Activated naive CD4-positive, alpha-beta T cell treated with anti-CD3 and anti-CD28 coated beads for 36 hours (primary cell): ENCODE results near the gene RAB34. TPM values are rescaled to one million over a fixed set of nuclear protein-coding genes. Genes with fewer than 3 reads are reported as not detected.

ENCODE experiments used
- CTCF ChIA-PET: fragments of 350-600 bp; sonication (Branson Sonifier 250); formaldehyde crosslinking; loops from one replicate; lab custom pipeline; 2021; ENCODE audit warnings: antibody characterized with exemption; lab: Charles Lee
- DNase-seq: peaks from one replicate; pipeline ENCODE4 v3.0.0-alpha.2; 2020
- H3K27ac Mint-ChIP-seq: one replicate; pipeline ENCODE4 v1.8.0; 2021; ENCODE audit warnings: mild to moderate bottlenecking, mixed read lengths
- H3K27me3 Mint-ChIP-seq: one replicate; pipeline ENCODE4 v1.8.0; 2021; ENCODE audit warnings: low read depth, mixed read lengths
- H3K36me3 Mint-ChIP-seq: one replicate; pipeline ENCODE4 v1.8.0; 2021; ENCODE audit warnings: low read depth, mixed read lengths
- H3K4me1 Mint-ChIP-seq: one replicate; pipeline ENCODE4 v1.8.0; 2021; ENCODE audit warnings: low read depth, mixed read lengths
- H3K4me3 Mint-ChIP-seq: one replicate; pipeline ENCODE4 v1.8.0; 2021; ENCODE audit warnings: mild to moderate bottlenecking, moderate library complexity, mixed read lengths
- H3K9me3 Mint-ChIP-seq: one replicate; pipeline ENCODE4 v1.8.0; 2021; ENCODE audit warnings: mixed read lengths
- intact Hi-C: fragments of 100-400 bp; cut with micrococcal nuclease; formaldehyde crosslinking; loops from one replicate; pipeline ENCODE4 v1.15.1; 2023
- total RNA-seq, 2 experiments: library from RNA; stranded (reverse); gene quantifications; one replicate each; pipeline ENCODE4 v1.2.3, GENCODE V29; 2021

The RAB34 gene
- total RNA-seq, 2 experiments from 2014 or later, result 10.2 to 12.3 TPM

DNA sequence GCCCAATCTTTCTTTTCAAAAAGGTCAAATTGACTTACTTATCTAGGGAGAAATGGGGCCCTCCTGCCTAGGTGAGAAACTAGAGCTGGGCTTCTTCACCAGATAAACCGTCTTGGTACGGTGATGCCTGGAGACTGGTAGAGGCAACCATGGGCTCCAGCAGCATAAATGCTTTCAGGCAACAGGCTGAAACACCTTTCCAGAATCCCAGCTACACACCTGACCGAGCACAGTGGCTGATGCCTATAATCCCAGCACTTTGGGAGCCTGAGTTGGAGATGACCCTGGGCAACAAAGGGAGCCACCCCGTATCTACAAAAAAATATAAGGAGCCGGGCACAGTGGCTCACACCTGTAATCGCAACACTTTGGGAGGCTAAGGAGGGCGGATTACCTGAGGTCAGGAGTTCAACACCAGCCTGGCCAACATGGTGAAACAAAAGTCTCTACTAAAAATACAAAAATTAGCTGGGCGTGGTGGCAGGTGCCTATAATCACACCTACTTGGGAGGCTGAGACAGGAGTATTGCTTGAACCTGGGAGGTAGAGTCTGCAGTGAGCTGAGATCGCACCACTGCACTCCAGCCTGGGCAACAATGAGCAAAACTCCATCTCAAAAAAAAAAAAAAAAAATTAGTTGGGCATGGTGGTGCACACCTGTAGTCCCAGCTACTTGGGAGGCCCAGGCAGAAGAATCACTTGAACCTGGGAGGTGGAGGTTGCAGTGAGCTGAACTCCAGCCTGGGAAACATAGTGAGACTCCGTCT, 34.1 kb upstream of the RAB34 start:
- peaks cover 18% of the 10 kb centered on the region for H3K36me3 Mint-ChIP-seq
- DNase-seq, result no peak
- no peaks in the 10 kb centered on the region for H3K9me3 Mint-ChIP-seq
- CTCF ChIA-PET, result interaction anchor here (0.7 to 14.2 kb wide), 12 partner anchors 9 to 202 kb away, joined by 3 to 353 read pairs (median 4); partner anchors contain the start of genes NEK8, TLCD1 and TRAF4
- intact Hi-C loops, result no loop called here
- H3K4me3 Mint-ChIP-seq, result no peak overlapping the region
- H3K4me1 Mint-ChIP-seq, result peaks cover 25% of the 10 kb centered on the region
- no peaks in the 10 kb centered on the region for H3K27me3 Mint-ChIP-seq
- no peak overlapping the region for H3K27ac Mint-ChIP-seq

DNA sequence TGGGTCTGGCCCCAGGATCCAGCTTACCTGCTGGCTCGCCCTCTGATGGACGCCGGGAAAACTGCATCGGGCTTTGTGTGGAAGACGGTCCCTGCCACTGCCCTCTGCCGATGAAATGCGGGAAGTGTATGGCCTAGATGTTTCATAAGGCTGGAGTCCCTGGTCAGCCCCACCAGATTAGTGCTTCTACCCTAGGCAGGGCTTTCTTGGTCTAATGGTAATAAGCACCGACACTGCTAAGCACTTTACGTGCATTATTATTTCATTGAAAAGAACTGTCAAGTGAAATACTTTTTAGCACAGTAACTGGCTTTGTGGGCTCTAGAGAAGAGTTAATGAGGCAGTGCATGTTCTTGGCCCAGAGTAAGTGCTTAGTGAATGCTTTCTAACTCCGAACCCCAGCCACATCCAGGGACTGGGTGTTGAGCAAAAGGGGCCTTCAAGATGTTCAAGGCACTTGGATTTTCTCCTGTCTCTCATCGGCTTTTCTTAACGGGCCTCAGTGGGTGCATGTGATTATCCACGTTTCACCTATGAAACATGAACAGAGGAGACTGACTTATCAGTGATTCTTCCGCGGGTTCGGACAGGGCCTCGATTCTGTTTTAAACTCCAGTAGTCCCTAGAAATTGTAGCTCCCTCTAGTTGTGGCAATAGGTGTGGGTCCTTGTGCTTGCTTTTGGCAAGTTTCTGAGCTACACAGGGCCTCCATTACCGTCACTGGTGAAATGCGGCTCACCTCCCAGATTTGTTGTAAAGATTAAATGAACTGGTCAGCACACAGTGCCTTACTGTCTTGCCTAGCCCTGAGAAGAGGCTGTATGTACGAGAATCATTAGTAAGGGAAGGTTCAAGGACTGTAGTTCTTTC, 32.7 kb upstream of the RAB34 start:
- Mint-ChIP-seq H3K36me3 (peaks cover 26% of the 10 kb centered on the region), H3K4me1 (peaks cover 38% of the 10 kb centered on the region), H3K27ac (peak overlapping the region; percentile 71), H3K9me3 (no peaks in the 10 kb centered on the region), H3K27me3 (no peaks in the 10 kb centered on the region), H3K4me3 (peak overlapping the region; percentile 6)
- peak; percentile 96 for DNase-seq
- CTCF ChIA-PET, result interaction anchor here (0.6 to 14.2 kb wide), 21 partner anchors 9 to 203 kb away, joined by 3 to 353 read pairs (median 3); partner anchors contain the start of genes BLTP2, FAM222B, NEK8 and RPL23A
- intact Hi-C loops, result loop anchor here (1.0 kb wide), 2 partner anchors 23 to 103 kb away; no protein-coding TSS in a partner anchor

DNA sequence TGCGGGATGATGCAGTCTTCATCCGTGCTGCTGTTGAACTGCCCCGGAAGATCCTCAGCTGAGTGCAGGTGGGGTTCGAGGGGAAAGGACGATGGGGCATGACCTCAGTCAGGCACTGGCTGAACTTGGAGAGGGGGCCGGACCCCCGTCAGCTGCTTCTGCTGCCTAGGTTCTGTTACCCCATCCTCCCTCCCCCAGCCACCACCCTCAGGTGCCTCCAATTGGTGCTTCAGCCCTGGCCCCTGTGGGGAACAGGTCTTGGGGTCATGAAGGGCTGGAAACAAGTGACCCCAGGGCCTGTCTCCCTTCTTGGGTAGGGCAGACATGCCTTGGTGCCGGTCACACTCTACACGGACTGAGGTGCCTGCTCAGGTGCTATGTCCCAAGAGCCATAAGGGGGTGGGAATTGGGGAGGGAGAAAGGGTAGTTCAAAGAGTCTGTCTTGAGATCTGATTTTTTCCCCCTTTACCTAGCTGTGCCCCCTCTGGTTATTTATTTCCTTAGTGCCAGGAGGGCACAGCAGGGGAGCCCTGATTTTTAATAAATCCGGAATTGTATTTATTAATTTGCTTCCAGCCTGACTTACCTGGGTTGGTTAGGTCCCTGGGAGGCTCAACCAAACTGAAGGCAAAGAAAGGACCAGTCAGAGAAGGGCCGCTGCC, 32.0 kb upstream of the RAB34 start:
- peak overlapping the region; percentile 65 for H3K27ac Mint-ChIP-seq
- no peak for DNase-seq
- H3K4me3 Mint-ChIP-seq, result peak overlapping the region; percentile 6
- peaks cover 33% of the 10 kb centered on the region for H3K36me3 Mint-ChIP-seq
- intact Hi-C loops, result loop anchor here (1.0 kb wide), 2 partner anchors 22 to 102 kb away; no protein-coding TSS in a partner anchor
- H3K27me3 Mint-ChIP-seq, result no peaks in the 10 kb centered on the region
- H3K9me3 Mint-ChIP-seq, result no peaks in the 10 kb centered on the region
- CTCF ChIA-PET, result interaction anchor here (0.6 to 14.2 kb wide), 17 partner anchors 8 to 191 kb away, joined by 3 to 353 read pairs (median 4); partner anchors contain the start of genes BLTP2, FAM222B, NEK8 and RPL23A
- peaks cover 40% of the 10 kb centered on the region for H3K4me1 Mint-ChIP-seq

DNA sequence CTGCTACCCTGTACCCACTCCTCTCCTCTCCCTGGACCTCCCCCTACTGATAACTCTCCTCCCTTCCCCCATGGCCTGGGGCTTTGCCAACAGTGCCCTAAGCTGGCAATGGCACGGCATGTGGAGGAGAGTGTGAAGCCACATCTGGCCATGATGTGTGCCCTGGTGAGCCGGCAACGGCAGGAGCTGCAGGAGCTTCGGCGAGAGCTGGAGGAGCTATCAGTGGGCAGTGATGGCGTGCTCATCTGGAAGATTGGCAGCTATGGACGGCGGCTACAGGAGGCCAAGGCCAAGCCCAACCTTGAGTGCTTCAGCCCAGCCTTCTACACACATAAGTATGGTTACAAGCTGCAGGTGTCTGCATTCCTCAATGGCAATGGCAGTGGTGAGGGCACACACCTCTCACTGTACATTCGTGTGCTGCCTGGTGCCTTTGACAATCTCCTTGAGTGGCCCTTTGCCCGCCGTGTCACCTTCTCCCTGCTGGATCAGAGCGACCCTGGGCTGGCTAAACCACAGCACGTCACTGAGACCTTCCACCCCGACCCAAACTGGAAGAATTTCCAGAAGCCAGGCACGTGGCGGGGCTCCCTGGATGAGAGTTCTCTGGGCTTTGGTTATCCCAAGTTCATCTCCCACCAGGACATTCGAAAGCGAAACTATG, 31.3 kb upstream of the RAB34 start:
- Mint-ChIP-seq H3K9me3 (no peaks in the 10 kb centered on the region), H3K27ac (peak overlapping the region; percentile 15), H3K36me3 (peaks cover 35% of the 10 kb centered on the region), H3K4me3 (no peak overlapping the region), H3K4me1 (peaks cover 40% of the 10 kb centered on the region), H3K27me3 (no peaks in the 10 kb centered on the region)
- CTCF ChIA-PET, result interaction anchor here (0.8 to 14.2 kb wide), 10 partner anchors 8 to 103 kb away, joined by 3 to 353 read pairs (median 6); partner anchors contain the start of genes BLTP2, NEK8, RPL23A and TLCD1
- intact Hi-C loops, result no loop called here
- DNase-seq, result no peak

DNA sequence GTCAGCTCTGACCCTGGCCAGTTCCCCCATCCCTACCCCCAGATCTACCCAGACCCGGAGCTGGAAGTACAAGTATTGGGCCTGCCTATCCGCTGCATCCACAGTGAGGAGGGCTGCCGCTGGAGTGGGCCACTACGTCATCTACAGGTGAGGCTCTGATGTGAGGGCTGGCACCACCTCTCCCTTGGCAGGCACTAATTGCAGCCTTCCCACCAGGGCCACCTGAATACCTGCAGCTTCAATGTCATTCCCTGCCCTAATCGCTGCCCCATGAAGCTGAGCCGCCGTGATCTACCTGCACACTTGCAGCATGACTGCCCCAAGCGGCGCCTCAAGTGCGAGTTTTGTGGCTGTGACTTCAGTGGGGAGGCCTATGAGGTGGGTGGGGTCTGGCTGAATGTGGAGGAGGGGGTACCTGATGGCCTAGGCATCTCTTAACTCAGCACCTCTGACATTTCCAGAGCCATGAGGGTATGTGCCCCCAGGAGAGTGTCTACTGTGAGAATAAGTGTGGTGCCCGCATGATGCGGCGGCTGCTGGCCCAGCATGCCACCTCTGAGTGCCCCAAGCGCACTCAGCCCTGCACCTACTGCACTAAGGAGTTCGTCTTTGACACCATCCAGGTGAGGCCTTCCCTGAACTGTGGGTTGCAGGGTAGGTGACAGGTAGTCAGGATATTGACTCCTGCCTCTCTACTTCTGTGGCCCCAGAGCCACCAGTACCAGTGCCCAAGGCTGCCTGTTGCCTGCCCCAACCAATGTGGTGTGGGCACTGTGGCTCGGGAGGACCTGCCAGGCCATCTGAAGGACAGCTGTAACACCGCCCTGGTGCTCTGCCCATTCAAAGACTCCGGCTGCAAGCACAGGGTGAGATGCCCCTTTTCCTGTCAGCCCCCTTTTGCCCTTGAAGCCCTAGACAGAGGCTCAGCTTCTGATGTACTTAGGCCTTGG, 30.4 kb upstream of the RAB34 start:
- no peaks in the 10 kb centered on the region for H3K9me3 Mint-ChIP-seq
- H3K36me3 Mint-ChIP-seq, result peaks cover 35% of the 10 kb centered on the region
- DNase-seq, result no peak
- CTCF ChIA-PET, result interaction anchor here (0.9 to 14.2 kb wide), 5 partner anchors 16 to 102 kb away, joined by 3 to 353 read pairs (median 20); partner anchors contain the start of genes BLTP2, NEK8, RPL23A and TLCD1
- H3K4me3 Mint-ChIP-seq, result no peak overlapping the region
- H3K27me3 Mint-ChIP-seq, result no peaks in the 10 kb centered on the region
- H3K4me1 Mint-ChIP-seq, result peaks cover 40% of the 10 kb centered on the region
- H3K27ac Mint-ChIP-seq, result peak overlapping the region; percentile 20
- intact Hi-C loops, result no loop called here

DNA sequence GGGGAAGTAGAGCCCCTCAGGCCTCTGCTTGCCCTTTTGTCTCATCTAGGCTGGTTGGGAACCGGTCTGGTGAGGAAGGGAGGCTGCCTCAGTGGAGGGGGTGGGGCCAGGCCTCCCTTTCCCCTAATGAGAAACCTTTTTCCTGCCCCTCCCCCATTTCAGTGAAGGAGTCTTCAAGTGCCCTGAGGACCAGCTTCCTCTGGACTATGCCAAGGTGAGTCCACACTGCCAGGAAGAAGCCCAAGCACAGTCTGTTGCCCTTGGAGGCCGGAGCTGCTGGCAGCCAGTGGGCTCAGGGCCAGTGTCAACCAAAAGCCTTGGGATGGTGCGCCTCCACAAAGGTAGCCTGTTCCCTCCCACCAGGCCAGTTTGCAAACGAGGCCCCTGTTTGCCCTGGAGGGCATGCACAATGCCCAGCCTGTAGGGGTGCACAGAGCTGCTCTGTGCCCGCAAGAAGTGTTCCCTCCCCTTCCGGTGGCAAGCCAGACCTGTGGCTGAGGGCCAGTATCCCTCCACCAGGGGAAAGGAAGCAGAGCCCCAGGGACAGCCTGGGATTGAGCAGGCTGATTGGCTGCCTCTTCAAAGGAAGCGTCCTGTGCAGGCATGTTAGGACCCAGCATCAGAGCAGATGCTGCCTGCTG, 29.5 kb upstream of the RAB34 start:
- Mint-ChIP-seq H3K27me3 (no peaks in the 10 kb centered on the region), H3K27ac (no peak overlapping the region), H3K4me3 (no peak overlapping the region), H3K9me3 (no peaks in the 10 kb centered on the region), H3K36me3 (peaks cover 30% of the 10 kb centered on the region), H3K4me1 (peaks cover 42% of the 10 kb centered on the region)
- intact Hi-C loops, result no loop called here
- no peak for DNase-seq
- CTCF ChIA-PET, result interaction anchor here (0.6 to 14.2 kb wide), 3 partner anchors 17 to 100 kb away, joined by 3 to 353 read pairs (median 80); partner anchors contain the start of genes NEK8 and TLCD1

DNA sequence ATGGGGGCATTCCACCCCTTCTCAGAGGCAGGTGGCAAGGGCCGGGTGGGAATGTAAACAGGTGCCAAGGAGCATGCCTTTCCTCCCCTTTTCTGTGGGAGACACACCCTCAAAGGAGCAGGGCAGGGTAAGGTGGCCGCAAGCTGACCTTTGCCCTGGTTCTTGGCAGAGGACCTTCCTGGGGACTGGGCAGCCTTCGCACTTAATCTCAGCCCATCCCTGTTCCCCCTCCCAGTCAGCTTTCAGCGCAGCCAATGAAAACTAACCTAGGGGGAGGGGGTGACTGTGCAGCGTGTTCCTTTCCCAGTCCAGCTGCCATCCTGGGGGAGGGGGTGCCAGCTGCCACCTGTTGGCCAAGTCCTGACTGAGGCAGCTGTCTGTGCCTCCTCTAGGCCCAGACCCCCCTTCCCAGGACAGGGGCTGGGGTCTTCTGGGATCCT, 29.0 kb upstream of the RAB34 start:
- Mint-ChIP-seq H3K4me1 (peaks cover 45% of the 10 kb centered on the region), H3K9me3 (no peaks in the 10 kb centered on the region), H3K4me3 (peak overlapping the region; percentile 91), H3K27me3 (no peaks in the 10 kb centered on the region), H3K36me3 (peaks cover 30% of the 10 kb centered on the region), H3K27ac (peak overlapping the region; percentile 67)
- no peak for DNase-seq
- CTCF ChIA-PET, result interaction anchor here (0.6 to 14.2 kb wide), 3 partner anchors 18 to 100 kb away, joined by 3 to 353 read pairs (median 80); partner anchors contain the start of genes NEK8 and TLCD1
- intact Hi-C loops, result no loop called here

DNA sequence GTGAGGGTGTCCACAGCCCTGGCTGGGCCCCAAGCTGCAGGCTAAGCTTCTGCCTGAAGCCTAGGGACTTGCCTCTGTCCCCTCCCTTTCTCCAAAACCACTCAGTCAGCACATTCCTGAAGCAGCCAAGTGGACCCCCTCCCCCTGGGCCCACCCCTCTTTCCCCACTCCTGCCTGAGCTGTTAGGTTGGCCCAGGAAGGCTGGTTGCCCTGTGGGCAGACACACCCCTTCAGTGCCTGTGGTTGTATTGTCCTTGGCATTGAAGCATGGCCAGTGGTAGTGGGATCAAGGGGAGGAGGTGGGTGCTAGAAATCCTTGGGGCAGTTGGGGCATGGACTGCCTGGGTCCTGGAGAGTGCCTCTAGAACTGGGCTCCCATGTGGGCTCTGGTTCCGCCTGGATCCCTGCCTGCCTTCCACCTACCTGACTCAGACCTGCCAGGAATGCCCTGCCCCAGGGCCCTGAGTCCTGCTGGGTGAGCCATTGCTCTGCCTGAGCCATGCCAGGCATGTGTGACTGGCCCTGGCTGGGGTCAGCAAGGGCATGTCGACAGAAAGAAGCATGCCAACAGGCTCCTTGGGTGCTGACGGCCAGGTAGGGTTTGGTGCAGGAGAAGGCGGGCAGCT, 28.2 kb upstream of the RAB34 start:
- CTCF ChIA-PET, result interaction anchor here (1.1 to 14.2 kb wide), 3 partner anchors 18 to 24 kb away, joined by 3 to 353 read pairs (median 80); partner anchors contain the start of genes NEK8 and TLCD1
- no peak for DNase-seq
- Mint-ChIP-seq H3K9me3 (no peaks in the 10 kb centered on the region), H3K36me3 (peaks cover 29% of the 10 kb centered on the region), H3K4me3 (peak overlapping the region; percentile 91), H3K4me1 (peaks cover 47% of the 10 kb centered on the region), H3K27me3 (no peaks in the 10 kb centered on the region), H3K27ac (peak overlapping the region; percentile 85)
- intact Hi-C loops, result no loop called here

DNA sequence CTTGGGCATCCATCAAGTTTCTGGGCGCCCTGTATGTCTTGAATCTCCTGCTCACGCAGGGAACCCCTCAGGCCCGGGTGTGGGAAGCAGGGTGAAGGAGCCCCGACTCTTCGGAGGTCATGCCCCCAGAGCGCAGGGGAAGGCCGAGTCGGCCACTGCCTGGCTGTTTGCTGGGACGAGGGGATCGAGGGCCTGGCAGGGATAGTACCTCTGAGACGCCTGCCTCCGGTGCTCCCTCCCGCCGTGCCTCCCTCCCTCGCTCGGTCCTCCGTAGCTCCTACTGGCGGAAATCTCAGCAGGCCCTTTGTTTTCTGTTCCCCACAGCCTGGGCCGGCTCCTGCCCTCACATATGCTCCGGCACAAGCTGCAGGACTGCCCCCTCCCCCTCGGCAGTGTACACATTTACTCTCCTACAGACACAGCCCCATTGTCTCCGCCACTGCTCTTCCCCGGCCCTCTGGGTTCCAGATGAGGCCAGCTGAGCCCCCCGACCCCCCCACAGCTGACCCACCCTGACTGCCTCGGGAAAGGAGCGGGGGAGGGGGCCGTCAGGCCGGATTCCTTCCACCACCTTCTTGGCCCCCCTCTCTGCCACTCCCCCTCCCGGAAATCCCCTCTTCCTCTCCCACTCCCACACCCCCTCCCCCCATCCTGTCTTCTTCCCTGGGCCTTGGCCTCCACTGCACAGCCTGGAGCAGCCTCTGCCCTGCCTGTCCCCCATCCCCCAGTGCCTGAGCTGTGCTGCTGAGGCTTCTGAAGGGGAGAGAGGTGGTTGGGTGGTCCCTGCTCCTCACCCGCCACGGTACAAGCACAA, 27.5 kb upstream of the RAB34 start:
- CTCF ChIA-PET, result interaction anchor here (1.1 to 14.2 kb wide), 4 partner anchors 19 to 24 kb away, joined by 3 to 353 read pairs (median 42); partner anchors contain the start of genes NEK8 and TLCD1
- peak; percentile 56 for DNase-seq
- H3K36me3 Mint-ChIP-seq, result peaks cover 27% of the 10 kb centered on the region
- H3K4me1 Mint-ChIP-seq, result peaks cover 41% of the 10 kb centered on the region
- H3K27me3 Mint-ChIP-seq, result no peaks in the 10 kb centered on the region
- intact Hi-C loops, result no loop called here
- peak overlapping the region; percentile 91 for H3K4me3 Mint-ChIP-seq
- H3K27ac Mint-ChIP-seq, result peak overlapping the region; percentile 85
- peaks cover 1% of the 10 kb centered on the region for H3K9me3 Mint-ChIP-seq
